SK-N-SH (cell line): Measurements from ENCODE around the gene STMND1.

Experiments used
- RAD21 ChIP-seq: IDR thresholded peaks from 2 replicates; pipeline ENCODE4 v1.6.1; 2012; ENCODE audit warnings: mild to moderate bottlenecking, low read length
- RCOR1 ChIP-seq: fragments of 150-350 bp; IDR thresholded peaks from 2 replicates; pipeline ENCODE4 v1.6.1; 2017; ENCODE audit warnings: antibody characterized with exemption, low read length
- SIN3A ChIP-seq: IDR thresholded peaks from 2 replicates; pipeline ENCODE4 v1.6.1; 2012; ENCODE audit warnings: low read depth, mild to moderate bottlenecking, low read length, moderate library complexity, borderline replicate concordance
- SMC3 ChIP-seq: IDR thresholded peaks from 2 replicates; pipeline ENCODE4 v1.6.1; 2012; ENCODE audit warnings: low read depth, low read length, improper control_type of control experiment
- TCF12 ChIP-seq: IDR thresholded peaks from 2 replicates; pipeline ENCODE4 v1.4.0; 2012
- TF ChIP-seq, protein P1 (sequence below): fragments of 200-600 bp; sonication (generic); IDR thresholded peaks from 2 replicates; pipeline ENCODE4 v1.6.1; 2017; ENCODE audit warnings: antibody characterized with exemption, mild to moderate bottlenecking, moderate library complexity

DNA sequence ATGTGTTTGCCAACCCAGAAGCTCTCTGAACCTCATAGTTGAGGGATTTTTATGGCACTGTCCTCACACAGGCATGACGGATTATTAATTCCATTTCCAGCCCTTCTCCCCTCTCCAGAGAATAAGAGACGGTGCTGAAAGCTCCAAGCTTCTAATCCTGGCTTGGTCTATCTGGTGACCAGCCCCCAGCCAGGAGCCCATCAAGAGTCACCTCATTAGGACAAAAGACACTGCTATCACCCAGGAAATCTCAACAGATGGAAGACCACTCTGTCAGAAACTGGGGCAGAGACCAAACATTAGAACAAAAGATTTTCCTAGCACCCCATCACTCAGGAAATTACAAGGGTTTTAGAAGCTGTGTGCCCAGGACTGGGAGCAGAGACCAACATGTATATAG, 48.2 kb downstream of the STMND1 start:
- TF ChIP-seq, protein P1, sequence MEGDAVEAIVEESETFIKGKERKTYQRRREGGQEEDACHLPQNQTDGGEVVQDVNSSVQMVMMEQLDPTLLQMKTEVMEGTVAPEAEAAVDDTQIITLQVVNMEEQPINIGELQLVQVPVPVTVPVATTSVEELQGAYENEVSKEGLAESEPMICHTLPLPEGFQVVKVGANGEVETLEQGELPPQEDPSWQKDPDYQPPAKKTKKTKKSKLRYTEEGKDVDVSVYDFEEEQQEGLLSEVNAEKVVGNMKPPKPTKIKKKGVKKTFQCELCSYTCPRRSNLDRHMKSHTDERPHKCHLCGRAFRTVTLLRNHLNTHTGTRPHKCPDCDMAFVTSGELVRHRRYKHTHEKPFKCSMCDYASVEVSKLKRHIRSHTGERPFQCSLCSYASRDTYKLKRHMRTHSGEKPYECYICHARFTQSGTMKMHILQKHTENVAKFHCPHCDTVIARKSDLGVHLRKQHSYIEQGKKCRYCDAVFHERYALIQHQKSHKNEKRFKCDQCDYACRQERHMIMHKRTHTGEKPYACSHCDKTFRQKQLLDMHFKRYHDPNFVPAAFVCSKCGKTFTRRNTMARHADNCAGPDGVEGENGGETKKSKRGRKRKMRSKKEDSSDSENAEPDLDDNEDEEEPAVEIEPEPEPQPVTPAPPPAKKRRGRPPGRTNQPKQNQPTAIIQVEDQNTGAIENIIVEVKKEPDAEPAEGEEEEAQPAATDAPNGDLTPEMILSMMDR: no peak
- no peak for TF ChIP-seq TCF12
- TF ChIP-seq SIN3A: no peak
- no peak for TF ChIP-seq RCOR1
- no peak for TF ChIP-seq RAD21
- TF ChIP-seq SMC3: no peak
